KBM-7 (cell line): ENCODE data around the gene DOCK1.
A peak's percentile ranks its signal among the peaks of the same experiment; 100 is the strongest.
"Not testable (repeated sequence)": the region's sequence is repeated elsewhere in the genome, so short reads cannot be mapped to it uniquely, and the experiment has no call there.

Source experiments
- DNase-seq: peaks from one replicate; pipeline ENCODE4 v3.0.0-alpha.2; 2015
- in situ Hi-C: fragments of 300-500 bp; cut with MboI; formaldehyde crosslinking; loops from 2 replicates; pipeline ENCODE4 v1.14.3; 2020; ENCODE audit warnings: low sequenced_read_pairs, low pct_unique_long_range_greater_than_20kb, mixed read lengths

The DOCK1 gene

GRCh38 chr10:126898460-126898859 is 6.8 kb upstream of the DOCK1 start:
- in situ Hi-C loops: no loop called here
- no peak for DNase-seq

- DNase-seq, in situ Hi-C loops: not testable (repeated sequence)
Observed at GRCh38 chr10:126899529-126899928, 5.7 kb upstream of the DOCK1 start.

DNA sequence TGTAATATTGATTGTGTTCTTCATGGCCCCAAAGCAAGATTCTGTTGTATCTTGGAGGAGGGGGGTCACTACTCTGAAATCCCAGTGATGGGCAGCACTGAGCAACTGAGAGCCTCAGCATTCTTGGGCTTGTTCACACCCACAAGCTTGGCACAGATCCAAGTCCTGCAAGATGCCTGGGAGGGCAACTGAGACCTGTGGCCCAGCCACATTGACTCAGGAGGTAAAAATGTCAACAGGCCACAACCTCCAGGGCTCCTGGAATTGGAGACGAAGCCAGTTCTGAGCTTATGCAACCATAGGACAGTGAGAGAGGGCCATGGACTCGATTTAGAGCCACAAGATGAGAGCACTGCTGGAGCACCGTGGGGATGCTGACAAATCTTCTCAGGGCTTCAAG is 3.1 kb upstream of the DOCK1 start:
- DNase-seq: no peak

DNA sequence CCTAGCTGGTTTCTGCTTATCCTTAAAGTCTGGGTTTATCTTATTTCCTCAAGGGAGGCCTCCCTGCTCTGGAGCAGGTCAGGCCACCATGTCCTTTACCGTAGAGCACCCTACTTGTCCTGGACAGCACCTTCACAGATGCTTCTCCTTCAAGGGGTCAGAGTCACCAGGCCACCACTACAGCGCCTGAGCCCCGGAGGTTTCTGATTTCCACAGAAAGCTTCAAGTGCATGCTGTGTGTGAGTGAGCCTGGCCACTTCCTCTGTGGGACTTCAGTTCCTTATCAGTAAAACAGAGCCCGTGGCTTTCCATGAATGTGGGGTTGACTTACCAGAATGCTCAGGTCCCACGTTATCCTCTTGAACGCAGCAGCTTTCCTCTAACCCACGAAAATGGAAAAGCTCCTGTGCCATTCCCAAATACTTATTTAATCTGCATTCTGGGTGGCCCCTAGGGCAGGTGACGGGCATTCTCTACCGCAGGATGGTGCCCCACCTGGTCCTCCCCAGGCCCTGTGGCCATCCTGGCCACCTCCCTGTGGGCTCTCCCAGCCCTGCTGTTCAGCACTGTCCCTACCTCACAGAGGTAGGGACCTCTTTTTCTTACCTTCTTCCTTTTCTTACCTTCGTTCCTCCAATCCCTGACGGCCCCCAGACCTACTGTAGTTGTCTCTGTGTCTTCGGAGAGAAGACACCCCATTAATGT is 1.4 kb upstream of the DOCK1 start:
- in situ Hi-C loops: no loop called here
- peak; percentile 45 for DNase-seq

More for the DNA sequence above, 3.1 kb upstream of the DOCK1 start:
- in situ Hi-C loops: no loop called here

DNA sequence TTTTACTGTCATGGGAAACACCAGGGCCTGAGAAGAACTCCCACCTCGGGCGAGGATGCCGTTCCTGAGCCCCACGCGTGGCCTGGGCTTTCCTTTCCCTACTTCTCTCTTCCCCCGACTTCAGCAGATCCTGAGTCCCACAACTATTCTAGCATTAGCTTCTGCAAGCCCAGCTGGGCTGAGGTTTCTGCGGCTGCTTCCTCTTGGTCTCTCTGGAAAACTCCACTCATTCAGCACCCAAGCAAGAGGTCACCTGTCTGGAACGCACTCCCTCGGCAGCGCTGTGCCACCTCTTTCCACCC is 761 bp upstream of the DOCK1 start:
- in situ Hi-C loops: no loop called here
- peak; percentile 55 for DNase-seq

DNA sequence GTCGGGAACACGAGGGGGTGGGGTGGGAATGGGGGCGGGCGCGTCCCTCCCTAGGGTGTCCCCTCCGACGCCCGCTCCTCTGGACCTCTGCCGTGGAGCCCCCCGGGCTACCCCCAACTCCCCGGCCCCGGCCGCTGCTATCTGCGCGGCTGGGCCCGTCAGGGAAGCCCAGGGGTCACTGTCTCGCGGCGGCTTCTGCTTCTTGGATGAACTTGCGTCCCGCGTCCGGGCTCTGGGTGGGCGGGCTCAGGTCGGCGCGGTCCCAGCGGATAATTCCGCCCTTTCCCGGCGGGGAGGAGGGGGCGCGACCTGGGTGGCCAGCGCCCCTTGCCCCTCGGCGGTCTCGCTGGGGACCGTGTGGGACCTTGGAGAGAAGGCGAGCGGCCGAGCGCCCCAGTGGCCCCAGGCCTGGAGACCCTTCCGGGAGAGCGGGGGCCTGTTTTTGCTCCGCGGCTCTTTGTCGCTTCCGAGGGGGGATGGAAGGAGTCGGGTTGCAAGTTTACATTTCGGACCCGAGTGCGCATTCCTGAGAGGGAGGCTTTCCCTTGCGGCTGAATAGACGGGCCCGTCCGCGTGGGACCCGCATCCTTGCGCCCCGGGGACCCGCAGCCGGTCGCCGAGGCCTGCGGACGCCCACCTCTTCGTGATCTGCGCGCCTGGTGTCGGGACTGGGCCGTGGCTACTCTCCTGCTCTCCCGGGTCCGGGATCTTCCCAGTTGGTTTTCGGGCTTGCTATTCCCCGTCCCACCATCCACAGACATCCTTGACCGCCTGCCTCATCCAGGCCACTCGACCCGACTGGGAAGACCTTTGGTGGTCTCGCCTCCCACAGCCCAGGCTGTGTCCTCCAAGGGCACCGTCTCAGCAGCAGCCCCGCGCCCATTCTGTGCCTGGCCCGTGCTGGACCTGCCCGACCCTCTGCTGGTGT is 812 bp downstream of the DOCK1 start:
- DNase-seq: no peak
- in situ Hi-C loops: no loop called here

DNA sequence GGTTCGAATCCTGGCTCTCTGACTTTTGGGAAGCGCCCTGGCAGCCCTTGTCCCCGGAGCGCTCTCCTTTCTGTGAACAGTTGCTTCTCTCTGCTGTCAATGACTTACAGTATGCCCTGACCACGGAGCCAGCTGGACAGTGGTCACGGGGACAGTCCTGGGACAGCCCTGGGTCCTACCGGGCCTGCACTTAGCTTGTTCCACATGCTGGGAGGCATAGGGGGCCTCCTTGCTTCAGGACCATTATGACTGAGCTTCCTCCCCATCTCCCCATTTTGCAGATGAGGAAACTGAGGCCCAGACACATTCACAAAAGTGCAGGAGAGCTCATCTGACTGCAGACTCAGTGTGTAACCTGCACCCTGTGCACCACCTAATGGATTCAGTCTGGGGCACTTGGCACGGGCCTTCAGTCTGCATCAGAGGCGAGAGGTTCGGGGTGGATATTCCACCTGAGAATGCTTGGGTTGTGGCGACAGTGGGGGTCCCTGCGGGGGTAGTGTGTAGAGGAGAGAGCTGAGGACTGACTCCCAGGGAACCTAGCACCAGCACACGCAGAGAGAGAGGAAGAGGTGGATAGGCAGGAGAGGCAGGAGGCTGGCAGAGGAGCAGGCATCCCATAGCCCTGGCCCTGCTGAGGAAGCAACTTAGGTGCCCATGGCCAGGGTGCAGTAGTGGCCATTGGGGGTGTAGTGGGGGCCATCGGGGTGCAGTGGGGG is 1.6 kb downstream of the DOCK1 start:
- DNase-seq: no peak
- in situ Hi-C loops: no loop called here

DNA sequence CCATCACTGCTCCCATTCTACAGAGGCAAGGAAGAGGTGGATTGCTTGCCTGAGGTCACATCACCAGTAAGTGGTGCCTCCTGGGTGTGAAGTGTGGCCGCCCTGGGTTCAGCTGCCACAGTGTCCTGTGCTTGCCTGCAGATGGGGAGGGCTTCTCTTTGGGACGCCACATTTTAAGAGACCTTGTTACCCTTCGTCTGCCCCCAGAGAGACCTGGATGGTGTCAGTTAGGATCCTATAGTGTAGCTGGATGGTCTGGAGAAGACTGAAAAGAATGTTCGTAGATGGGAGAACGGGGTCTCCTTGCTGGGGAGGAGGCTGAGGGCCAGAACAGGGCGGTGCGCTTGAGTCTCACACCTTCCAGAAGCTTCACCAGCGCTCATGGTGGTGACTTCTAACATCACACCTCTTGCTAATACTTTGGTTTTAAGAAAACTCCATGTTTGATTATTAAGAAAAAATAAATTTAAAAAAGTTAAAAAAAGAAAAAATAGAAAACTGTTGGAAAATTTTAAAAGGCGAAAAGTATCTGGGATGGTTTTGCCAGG is 2.3 kb downstream of the DOCK1 start:
- DNase-seq: no peak
- in situ Hi-C loops: no loop called here

DNA sequence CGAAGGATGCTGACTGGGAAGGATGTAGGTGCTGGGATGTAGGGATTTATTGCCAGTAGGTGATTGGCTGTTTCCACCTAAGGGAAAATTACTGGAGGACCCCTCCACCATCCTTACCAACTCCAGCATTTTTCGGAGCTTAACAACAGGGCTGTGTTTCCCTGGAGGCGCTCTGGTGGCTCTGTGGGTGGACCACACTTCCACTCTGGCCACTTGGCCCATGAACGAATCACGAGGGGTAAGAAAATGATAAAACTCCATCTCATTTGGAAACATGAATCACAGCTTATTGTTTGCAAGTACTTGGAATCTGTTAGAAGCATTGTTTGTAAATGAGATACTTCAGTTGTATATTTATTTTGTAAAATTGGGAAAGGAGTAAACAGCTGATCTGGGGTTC is 3.0 kb downstream of the DOCK1 start:
- DNase-seq: no peak
- in situ Hi-C loops: no loop called here

GRCh38 chr10:126908729-126909128 is 3.5 kb downstream of the DOCK1 start:
- DNase-seq: no peak
- in situ Hi-C loops: no loop called here

- in situ Hi-C loops: no loop called here
- no peak for DNase-seq
Observed at GRCh38 chr10:126909147-126909546, 3.9 kb downstream of the DOCK1 start.

- in situ Hi-C loops: no loop called here
- no peak for DNase-seq
Observed at GRCh38 chr10:126910196-126910595, 5.0 kb downstream of the DOCK1 start.

DNA sequence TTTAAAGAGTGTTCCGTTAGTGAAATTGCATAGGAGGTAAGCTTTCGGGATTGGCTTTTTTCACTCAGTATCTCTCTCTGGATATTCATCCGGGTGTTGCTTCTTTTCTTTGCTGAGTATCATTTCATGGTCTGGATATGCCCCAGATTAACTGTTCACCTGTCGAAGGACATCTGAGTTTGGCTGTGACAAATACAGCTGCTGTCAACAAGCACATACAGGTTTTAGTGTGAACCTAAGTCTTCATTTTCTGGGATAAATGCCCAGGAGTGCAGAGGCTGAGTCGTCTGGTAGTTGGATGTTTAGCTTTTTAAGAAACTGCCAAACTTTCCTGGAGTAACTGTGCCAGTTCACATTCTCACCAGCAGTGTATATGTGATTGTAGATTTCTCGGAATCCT is 5.6 kb downstream of the DOCK1 start:
- in situ Hi-C loops: no loop called here
- DNase-seq: no peak

DNA sequence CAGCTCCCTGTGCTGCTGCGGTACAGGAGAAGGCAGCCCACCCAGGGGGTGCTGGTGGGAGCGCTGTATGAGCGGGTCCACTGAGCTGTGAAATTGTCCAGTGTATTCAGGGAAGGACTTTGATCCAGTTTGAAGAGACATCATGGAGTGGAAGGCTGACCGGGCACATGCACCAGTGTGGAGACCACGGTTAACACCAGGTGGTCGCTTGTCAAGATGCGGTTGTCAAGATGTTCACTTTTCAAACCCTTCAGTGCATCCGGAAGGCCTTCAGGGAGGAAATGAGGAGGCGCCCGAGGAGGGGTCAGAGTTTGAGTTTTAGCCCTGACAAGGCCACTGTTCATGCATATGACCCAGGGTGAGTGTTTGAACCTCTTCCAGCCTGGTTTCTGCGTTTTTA is 6.1 kb downstream of the DOCK1 start:
- in situ Hi-C loops: no loop called here

DNA sequence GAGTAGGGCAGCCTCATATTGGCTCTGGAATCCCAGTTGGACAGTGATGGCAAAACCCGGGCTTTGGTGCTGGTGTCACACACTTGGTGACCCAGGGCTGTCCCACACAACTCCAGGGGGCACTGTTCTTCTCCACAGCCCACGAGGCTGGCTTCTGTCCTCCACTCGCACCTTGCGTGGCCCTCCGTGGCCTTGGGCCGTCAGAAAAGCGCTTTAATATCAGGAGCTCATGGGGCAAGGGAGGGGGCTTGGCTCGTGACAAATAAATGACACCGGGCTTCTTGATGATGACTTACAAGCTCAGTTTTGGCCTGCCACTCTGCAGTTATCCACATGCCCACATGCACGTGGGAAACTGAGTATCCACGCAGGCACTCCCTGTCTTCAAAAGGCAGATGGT is 8.1 kb downstream of the DOCK1 start:
- DNase-seq: no peak
- in situ Hi-C loops: no loop called here

More for the DNA sequence above, 6.1 kb downstream of the DOCK1 start:
- DNase-seq: no peak

DNA sequence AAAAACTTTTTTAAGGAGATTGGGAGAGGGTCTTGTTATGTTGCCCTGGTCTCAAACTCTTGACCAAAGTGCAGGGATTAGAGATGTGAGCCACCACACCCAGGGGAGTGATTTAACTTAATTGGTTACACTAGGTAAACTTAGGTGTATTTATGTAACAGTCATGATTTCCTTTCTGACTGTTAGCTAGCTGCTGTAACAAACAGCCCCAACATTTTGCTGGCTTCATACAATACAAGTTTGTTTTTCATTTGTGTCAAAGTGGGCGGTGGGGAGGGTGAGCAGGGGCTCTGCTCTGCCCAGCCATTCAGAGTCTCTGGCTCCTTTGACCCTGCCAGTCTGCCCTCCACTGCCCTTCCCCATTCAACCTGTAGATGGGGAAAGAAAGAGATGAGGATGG is 9.3 kb downstream of the DOCK1 start:
- in situ Hi-C loops: no loop called here

DNA sequence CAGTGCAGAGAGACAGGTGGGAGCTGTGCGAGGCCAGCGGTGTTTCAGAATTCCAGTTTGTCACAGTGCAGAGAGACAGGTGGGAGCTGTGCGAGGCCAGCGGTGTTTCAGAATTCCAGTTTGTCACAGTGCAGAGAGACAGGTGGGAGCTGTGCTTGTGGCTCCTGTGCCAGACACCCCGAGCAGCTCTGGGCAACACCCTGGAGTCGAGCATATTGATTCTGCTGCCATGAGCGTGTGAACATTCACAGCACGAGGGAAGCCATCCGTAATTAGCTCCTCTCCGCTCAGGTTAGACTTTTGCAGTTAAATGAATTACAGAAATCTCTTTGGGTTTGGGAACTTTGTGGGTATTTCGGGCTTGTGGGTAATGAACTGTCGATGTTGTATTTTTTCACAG is 11.7 kb downstream of the DOCK1 start:
- in situ Hi-C loops, DNase-seq: not testable (repeated sequence)

More for the DNA sequence above, 9.3 kb downstream of the DOCK1 start:
- DNase-seq: no peak

DNA sequence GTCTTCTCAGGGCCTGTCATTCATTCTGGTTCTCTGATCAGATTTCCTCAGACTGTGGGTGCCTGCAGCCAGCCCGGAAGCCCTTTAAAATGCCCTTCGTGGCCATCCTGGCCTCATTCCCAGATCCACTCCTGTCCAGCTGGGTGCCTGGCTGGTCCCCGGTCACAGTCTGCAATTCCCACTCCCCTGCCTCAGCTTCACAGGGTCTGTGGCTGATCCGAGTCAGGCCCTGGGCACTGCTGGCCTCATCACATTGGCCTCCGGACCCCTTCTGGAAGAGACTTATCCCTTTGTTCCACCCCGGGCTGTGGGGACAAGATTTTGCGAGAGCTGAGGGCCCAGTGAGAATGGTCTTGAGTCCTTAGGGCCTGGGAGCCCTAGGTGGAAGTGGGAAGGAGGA is 12.1 kb downstream of the DOCK1 start:
- DNase-seq: no peak
- in situ Hi-C loops: no loop called here

GRCh38 chr10:126917975-126918908 is 13.0 kb downstream of the DOCK1 start:
- in situ Hi-C loops: no loop called here

More at GRCh38 chr10:126917975-126918908, 13.0 kb downstream of the DOCK1 start:
- no peak for DNase-seq
